ENCODE results near the gene ALB. TPM values are rescaled to one million over a fixed set of nuclear protein-coding genes. Genes with fewer than 3 reads are reported as not detected.

ALB gene
- total RNA-seq, 1 experiment from 2014 or later = 23.4 TPM

GRCh38 chr4:73413294-73413755 is 9.2 kb downstream of the ALB start (continued):
- no peak for TF ChIP-seq ELF4 (CRISPR knock-in tag; IDR thresholded peaks at IDR 0.05; ENCODE audit: low read depth)

GRCh38 chr4:73414936-73415271 is 10.8 kb downstream of the ALB start:
- H3K27me3 Mint-ChIP-seq (ENCODE audit: low read depth) = no peaks in the 10 kb centered on the region
- no peak overlapping the region for H3K27ac Mint-ChIP-seq
- TF ChIP-seq NR3C1 (CRISPR knock-in tag; conservative IDR thresholded peaks at IDR 0.05; ENCODE audit: low read depth) (no peak), MAX (CRISPR knock-in tag; IDR thresholded peaks at IDR 0.05) (no peak), E2F4 (CRISPR knock-in tag; IDR thresholded peaks at IDR 0.05; ENCODE audit: borderline replicate concordance, low read depth) (no peak), ZNF121 (CRISPR knock-in tag; IDR thresholded peaks at IDR 0.05) (no peak), ESRRA (CRISPR knock-in tag; IDR thresholded peaks at IDR 0.05; ENCODE audit: borderline replicate concordance) (no peak), TEAD4 (CRISPR knock-in tag; IDR thresholded peaks at IDR 0.05) (no peak), IRF1 (CRISPR knock-in tag; IDR thresholded peaks at IDR 0.05) (no peak)
- TF ChIP-seq, protein P1, sequence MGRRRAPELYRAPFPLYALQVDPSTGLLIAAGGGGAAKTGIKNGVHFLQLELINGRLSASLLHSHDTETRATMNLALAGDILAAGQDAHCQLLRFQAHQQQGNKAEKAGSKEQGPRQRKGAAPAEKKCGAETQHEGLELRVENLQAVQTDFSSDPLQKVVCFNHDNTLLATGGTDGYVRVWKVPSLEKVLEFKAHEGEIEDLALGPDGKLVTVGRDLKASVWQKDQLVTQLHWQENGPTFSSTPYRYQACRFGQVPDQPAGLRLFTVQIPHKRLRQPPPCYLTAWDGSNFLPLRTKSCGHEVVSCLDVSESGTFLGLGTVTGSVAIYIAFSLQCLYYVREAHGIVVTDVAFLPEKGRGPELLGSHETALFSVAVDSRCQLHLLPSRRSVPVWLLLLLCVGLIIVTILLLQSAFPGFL (CRISPR knock-in tag; IDR thresholded peaks at IDR 0.05; ENCODE audit: borderline replicate concordance) = no peak
- TF ChIP-seq, protein P2, sequence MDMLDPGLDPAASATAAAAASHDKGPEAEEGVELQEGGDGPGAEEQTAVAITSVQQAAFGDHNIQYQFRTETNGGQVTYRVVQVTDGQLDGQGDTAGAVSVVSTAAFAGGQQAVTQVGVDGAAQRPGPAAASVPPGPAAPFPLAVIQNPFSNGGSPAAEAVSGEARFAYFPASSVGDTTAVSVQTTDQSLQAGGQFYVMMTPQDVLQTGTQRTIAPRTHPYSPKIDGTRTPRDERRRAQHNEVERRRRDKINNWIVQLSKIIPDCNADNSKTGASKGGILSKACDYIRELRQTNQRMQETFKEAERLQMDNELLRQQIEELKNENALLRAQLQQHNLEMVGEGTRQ (CRISPR knock-in tag; IDR thresholded peaks at IDR 0.05) = no peak
- ATAC-seq = no peak
- CTCF ChIA-PET = interaction anchor here (2.8 kb wide), 1 partner anchor 31 kb away, joined by 8 read pairs; no protein-coding TSS in a partner anchor
- H3K4me3 Mint-ChIP-seq = no peak overlapping the region
- no peaks in the 10 kb centered on the region for H3K36me3 Mint-ChIP-seq
- H3K9me3 Mint-ChIP-seq = no peaks in the 10 kb centered on the region
- POLR2A ChIA-PET = no interaction called here
- peaks cover 3% of the 10 kb centered on the region; the same call in 1 of the 2 replicates for H3K4me1 Mint-ChIP-seq
- DNase-seq (ENCODE audit: low spot score) = no peak

DNA sequence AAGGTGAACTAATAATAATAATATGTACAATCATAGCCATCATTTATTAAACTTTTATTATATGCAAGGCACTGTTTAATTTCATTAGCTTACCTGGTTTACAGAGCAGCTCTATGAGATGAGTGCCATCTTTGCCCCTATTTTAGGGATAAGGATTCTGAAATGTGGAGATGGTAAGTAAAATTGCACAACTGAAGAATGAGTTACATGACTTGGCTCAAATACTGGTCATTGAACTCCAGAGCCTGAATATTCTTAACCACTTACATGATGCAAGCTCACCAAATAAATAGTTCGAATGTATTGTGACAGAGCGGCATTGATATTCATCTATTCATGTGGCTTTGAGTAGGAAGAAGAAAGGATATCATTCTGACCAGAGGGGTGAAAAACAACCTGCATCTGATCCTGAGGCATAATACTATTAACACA is 11.7 kb downstream of the ALB start:
- TF ChIP-seq, protein P3, sequence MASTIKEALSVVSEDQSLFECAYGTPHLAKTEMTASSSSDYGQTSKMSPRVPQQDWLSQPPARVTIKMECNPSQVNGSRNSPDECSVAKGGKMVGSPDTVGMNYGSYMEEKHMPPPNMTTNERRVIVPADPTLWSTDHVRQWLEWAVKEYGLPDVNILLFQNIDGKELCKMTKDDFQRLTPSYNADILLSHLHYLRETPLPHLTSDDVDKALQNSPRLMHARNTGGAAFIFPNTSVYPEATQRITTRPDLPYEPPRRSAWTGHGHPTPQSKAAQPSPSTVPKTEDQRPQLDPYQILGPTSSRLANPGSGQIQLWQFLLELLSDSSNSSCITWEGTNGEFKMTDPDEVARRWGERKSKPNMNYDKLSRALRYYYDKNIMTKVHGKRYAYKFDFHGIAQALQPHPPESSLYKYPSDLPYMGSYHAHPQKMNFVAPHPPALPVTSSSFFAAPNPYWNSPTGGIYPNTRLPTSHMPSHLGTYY (CRISPR knock-in tag; IDR thresholded peaks at IDR 0.05) = no peak
- TF ChIP-seq GABPB1 (CRISPR knock-in tag; IDR thresholded peaks at IDR 0.05) = peak; percentile 92
- TF ChIP-seq, protein P4, sequence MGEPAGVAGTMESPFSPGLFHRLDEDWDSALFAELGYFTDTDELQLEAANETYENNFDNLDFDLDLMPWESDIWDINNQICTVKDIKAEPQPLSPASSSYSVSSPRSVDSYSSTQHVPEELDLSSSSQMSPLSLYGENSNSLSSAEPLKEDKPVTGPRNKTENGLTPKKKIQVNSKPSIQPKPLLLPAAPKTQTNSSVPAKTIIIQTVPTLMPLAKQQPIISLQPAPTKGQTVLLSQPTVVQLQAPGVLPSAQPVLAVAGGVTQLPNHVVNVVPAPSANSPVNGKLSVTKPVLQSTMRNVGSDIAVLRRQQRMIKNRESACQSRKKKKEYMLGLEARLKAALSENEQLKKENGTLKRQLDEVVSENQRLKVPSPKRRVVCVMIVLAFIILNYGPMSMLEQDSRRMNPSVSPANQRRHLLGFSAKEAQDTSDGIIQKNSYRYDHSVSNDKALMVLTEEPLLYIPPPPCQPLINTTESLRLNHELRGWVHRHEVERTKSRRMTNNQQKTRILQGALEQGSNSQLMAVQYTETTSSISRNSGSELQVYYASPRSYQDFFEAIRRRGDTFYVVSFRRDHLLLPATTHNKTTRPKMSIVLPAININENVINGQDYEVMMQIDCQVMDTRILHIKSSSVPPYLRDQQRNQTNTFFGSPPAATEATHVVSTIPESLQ (CRISPR knock-in tag; IDR thresholded peaks at IDR 0.05) = no peak
- no peak for DNase-seq (ENCODE audit: low spot score)
- ATAC-seq = no peak
- H3K4me1 Mint-ChIP-seq = peaks cover 3% of the 10 kb centered on the region; the same call in 1 of the 2 replicates
- CTCF ChIA-PET = interaction anchor here (2.8 kb wide), 1 partner anchor 30 kb away, joined by 8 read pairs; no protein-coding TSS in a partner anchor
- H3K27ac Mint-ChIP-seq = no peak overlapping the region
- H3K27me3 Mint-ChIP-seq (ENCODE audit: low read depth) = no peaks in the 10 kb centered on the region
- POLR2A ChIA-PET = no interaction called here
- H3K4me3 Mint-ChIP-seq = no peak overlapping the region
- H3K9me3 Mint-ChIP-seq = no peaks in the 10 kb centered on the region
- H3K36me3 Mint-ChIP-seq = no peaks in the 10 kb centered on the region
